Smooth muscle cell (in vitro differentiated cells): ENCODE data around the gene MSI2. TPM values are rescaled to one million over a fixed set of nuclear protein-coding genes. Genes with fewer than 3 reads are reported as not detected.

Source experiments
- DNase-seq: peaks from one replicate; lab custom pipeline; 2025; ENCODE audit not compliant: unreplicated experiment; lab: John Stamatoyannopoulos, UW
- H2AFZ ChIP-seq: fragments of 200-600 bp; sonication (generic); 2 replicates; pipeline ENCODE4 v1.6.0; 2016; ENCODE audit warnings: antibody characterized with exemption, low read depth, mild to moderate bottlenecking
- H3F3A ChIP-seq: fragments of 200-600 bp; sonication (generic); 2 replicates; pipeline ENCODE4 v1.6.0; 2017; ENCODE audit warnings: antibody characterized with exemption, low read depth
- H3K27ac ChIP-seq: fragments of 200-600 bp; sonication (generic); 2 replicates; pipeline ENCODE4 v1.5.1; 2016; ENCODE audit warnings: low read depth, mild to moderate bottlenecking
- H3K27me3 ChIP-seq: fragments of 200-600 bp; sonication (generic); 2 replicates; pipeline ENCODE4 v1.6.1; 2016; ENCODE audit warnings: low read depth, mild to moderate bottlenecking
- H3K36me3 ChIP-seq: fragments of 200-600 bp; sonication (generic); 2 replicates; pipeline ENCODE4 v1.5.1; 2016; ENCODE audit warnings: low read depth
- H3K4me1 ChIP-seq: fragments of 200-600 bp; sonication (generic); 2 replicates; pipeline ENCODE4 v1.5.1; 2016; ENCODE audit warnings: low read depth
- H3K4me2 ChIP-seq: fragments of 200-600 bp; sonication (generic); 2 replicates; pipeline ENCODE4 v1.6.0; 2016; ENCODE audit warnings: mild to moderate bottlenecking
- H3K4me3 ChIP-seq: fragments of 200-600 bp; sonication (generic); 2 replicates; pipeline ENCODE4 v1.5.1; 2016; ENCODE audit warnings: mild to moderate bottlenecking
- H3K79me2 ChIP-seq: fragments of 200-600 bp; sonication (generic); 2 replicates; pipeline ENCODE4 v1.6.0; 2016; ENCODE audit warnings: low read depth, mild to moderate bottlenecking
- H3K9ac ChIP-seq: fragments of 200-600 bp; sonication (generic); 2 replicates; pipeline ENCODE4 v1.6.0; 2016; ENCODE audit warnings: low read depth
- H3K9me3 ChIP-seq: fragments of 200-600 bp; sonication (generic); replicated peaks from 2 replicates; pipeline ENCODE4 v1.5.1; 2016; ENCODE audit warnings: low read depth
- H4K20me1 ChIP-seq: fragments of 200-600 bp; sonication (generic); 2 replicates; pipeline ENCODE4 v1.6.0; 2016; ENCODE audit warnings: low read depth
- CTCF ChIP-seq: fragments of 200-600 bp; sonication (generic); IDR thresholded peaks from 2 replicates; pipeline ENCODE4 v1.5.1; 2017; ENCODE audit warnings: borderline replicate concordance, mild to moderate bottlenecking, antibody characterized with exemption; ENCODE audit not compliant: insufficient read depth, poor library complexity, severe bottlenecking
- WGBS: methylation state at CpG from one replicate; pipeline ENCODE4 v1.1.7; 2016; ENCODE audit warnings: low lambda C conversion rate; 5-methylcytosine and 5-hydroxymethylcytosine counted together
- polyA plus RNA-seq: library from polyadenylated mRNA; unstranded; fragments of >200 nt; fragmentation: Nextera tagmentation; extraction: Ambion mirVana; gene quantifications from 2 replicates; pipeline ENCODE4 v1.2.1, GENCODE V29; 2016
- total RNA-seq: library from RNA; depleted of rRNA; stranded (reverse); fragments of >200 nt; gene quantifications from 2 replicates; pipeline ENCODE4 v1.2.3, GENCODE V29; 2014

The MSI2 gene
- total and polyA plus RNA-seq, 2 experiments from 2014 or later, result 5.7 to 36.5 TPM

- Histone ChIP-seq H3K4me3 (no peak overlapping the region), H2AFZ (no peak overlapping the region), H3K4me1 (no peaks in the 10 kb centered on the region), H3K4me2 (no peak overlapping the region), H3K36me3 (no peaks in the 10 kb centered on the region), H4K20me1 (no peaks in the 10 kb centered on the region), H3F3A (no peaks in the 10 kb centered on the region), H3K27ac (no peak overlapping the region), H3K9ac (no peak overlapping the region), H3K79me2 (no peaks in the 10 kb centered on the region), H3K27me3 (no peaks in the 10 kb centered on the region), H3K9me3 (no peaks in the 10 kb centered on the region)
- no peak for TF ChIP-seq CTCF
- 95% methylated on average over 6 of the region's 6 CpGs for WGBS
- DNase-seq, result no peak
Measured at GRCh38 chr17:57637666-57638010, 381.3 kb downstream of the MSI2 start.

- 92% methylated on average over 8 of the region's 8 CpGs for WGBS
- H3K4me1 ChIP-seq, result no peaks in the 10 kb centered on the region
- H3K9ac ChIP-seq, result no peak overlapping the region
Measured at GRCh38 chr17:57638284-57638683, 382.0 kb downstream of the MSI2 start.

GRCh38 chr17:57639381-57639780 lies 383.1 kb downstream of the MSI2 start:
- Histone ChIP-seq H3K36me3 (no peaks in the 10 kb centered on the region), H2AFZ (no peak overlapping the region), H3K27ac (no peak overlapping the region), H3K9me3 (no peaks in the 10 kb centered on the region), H3F3A (no peaks in the 10 kb centered on the region), H3K9ac (no peak overlapping the region), H3K4me1 (no peaks in the 10 kb centered on the region), H3K4me2 (no peak overlapping the region), H3K4me3 (no peak overlapping the region), H3K79me2 (no peaks in the 10 kb centered on the region), H3K27me3 (no peaks in the 10 kb centered on the region), H4K20me1 (no peaks in the 10 kb centered on the region)
- DNase-seq, result no peak
- no peak for TF ChIP-seq CTCF
- WGBS, result 96% methylated on average over 5 of the region's 5 CpGs

More at GRCh38 chr17:57638284-57638683, 382.0 kb downstream of the MSI2 start:
- H2AFZ ChIP-seq, result no peak overlapping the region
- H3K27me3 ChIP-seq, result no peaks in the 10 kb centered on the region
- no peaks in the 10 kb centered on the region for H3K79me2 ChIP-seq
- no peaks in the 10 kb centered on the region for H3K36me3 ChIP-seq
- H3K4me3 ChIP-seq, result no peak overlapping the region
- no peak overlapping the region for H3K4me2 ChIP-seq
- H3K27ac ChIP-seq, result no peak overlapping the region
- H3K9me3 ChIP-seq, result no peaks in the 10 kb centered on the region
- DNase-seq, result no peak
- no peak for TF ChIP-seq CTCF
- no peaks in the 10 kb centered on the region for H4K20me1 ChIP-seq
- H3F3A ChIP-seq, result no peaks in the 10 kb centered on the region

GRCh38 chr17:57640079-57640478 lies 383.8 kb downstream of the MSI2 start:
- H3K9me3 ChIP-seq, result no peaks in the 10 kb centered on the region
- H3K27me3 ChIP-seq, result no peaks in the 10 kb centered on the region
- no peaks in the 10 kb centered on the region for H3K36me3 ChIP-seq
- H3K9ac ChIP-seq, result no peak overlapping the region
- no peak overlapping the region for H2AFZ ChIP-seq
- no peak overlapping the region for H3K4me2 ChIP-seq
- TF ChIP-seq CTCF, result no peak
- no peaks in the 10 kb centered on the region for H3K4me1 ChIP-seq
- no peaks in the 10 kb centered on the region for H4K20me1 ChIP-seq
- no peaks in the 10 kb centered on the region for H3F3A ChIP-seq
- no peak overlapping the region for H3K4me3 ChIP-seq
- H3K79me2 ChIP-seq, result no peaks in the 10 kb centered on the region
- 60% methylated on average over 7 of the region's 7 CpGs for WGBS
- H3K27ac ChIP-seq, result no peak overlapping the region
- no peak for DNase-seq
